NCI-H526 treated with DMSO at 0.1 percent for 48 hours (cell line): ENCODE measurements around the gene STRN3.
"Not testable (repeated sequence)": the region's sequence is repeated elsewhere in the genome, so short reads cannot be mapped to it uniquely, and the experiment has no call there.

ENCODE experiments used
- DNase-seq: peaks from one replicate; lab custom pipeline; 2025; lab: John Stamatoyannopoulos, UW

STRN3 gene

DNA sequence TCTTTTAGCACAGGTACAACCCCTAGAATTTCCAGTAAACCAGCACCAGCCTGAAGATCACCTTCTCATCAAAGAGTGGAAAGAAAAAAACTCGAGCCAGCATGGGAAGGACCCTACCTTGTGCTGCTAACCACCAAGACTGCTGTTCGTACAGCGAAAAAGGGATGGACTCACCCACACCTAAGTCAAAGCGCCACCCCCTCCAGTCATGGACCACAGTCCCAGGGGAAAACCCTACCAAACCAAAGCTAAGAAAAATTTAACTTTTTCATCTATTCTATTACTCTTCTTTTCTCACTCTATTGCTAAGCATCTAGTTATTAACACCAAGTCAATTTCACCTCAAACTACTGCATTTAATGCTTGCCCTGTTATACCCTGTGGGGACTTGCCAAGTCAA, 56.4 kb downstream of the STRN3 start:
- DNase-seq: not testable (repeated sequence)

GRCh38 chr14:30967364-30968098, 58.6 kb downstream of the STRN3 start:
- DNase-seq: not testable (repeated sequence)

- no peak for DNase-seq
Measured at GRCh38 chr14:30966415-30967363, 59.5 kb downstream of the STRN3 start.

DNA sequence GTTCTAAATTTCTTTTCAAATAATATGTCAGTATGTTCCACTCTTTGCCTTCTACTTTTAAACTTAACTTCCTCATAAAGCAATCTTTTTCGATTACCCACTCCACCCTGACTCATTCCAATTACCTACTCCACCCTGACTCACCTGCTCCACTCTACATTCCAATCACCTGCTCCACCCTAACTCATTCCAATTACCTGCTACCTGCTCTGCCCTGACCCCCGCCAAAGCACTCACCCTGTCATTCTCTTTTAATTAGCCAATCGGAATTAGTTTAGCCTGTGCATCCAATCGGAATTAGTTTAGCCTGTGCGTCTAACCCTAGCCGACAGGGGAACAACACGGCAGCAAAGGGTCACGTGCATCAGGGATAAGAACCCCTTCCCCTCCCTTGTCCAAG, 60.3 kb downstream of the STRN3 start:
- not testable (repeated sequence) for DNase-seq

DNA sequence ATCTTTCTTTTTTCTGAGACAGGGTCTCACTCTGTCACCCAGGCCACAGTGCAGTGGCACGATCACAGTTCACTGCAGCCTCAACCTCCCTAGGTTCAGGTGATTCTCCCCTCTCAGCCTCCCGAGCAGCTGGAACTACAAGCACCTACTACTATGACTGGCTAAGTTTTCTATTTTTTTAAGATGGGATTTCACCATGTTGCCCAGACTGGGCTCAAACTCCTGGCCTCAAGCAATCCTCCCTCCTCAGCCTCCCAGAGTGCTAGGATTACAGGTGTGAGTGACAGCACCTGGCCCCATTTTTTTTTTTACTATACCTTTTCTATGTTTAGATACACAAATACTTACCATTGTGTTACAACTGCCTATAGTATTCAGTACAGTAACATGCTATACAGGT, 63.6 kb downstream of the STRN3 start:
- DNase-seq: not testable (repeated sequence)

GRCh38 chr14:30961330-30961729, 64.8 kb downstream of the STRN3 start:
- no peak for DNase-seq

DNA sequence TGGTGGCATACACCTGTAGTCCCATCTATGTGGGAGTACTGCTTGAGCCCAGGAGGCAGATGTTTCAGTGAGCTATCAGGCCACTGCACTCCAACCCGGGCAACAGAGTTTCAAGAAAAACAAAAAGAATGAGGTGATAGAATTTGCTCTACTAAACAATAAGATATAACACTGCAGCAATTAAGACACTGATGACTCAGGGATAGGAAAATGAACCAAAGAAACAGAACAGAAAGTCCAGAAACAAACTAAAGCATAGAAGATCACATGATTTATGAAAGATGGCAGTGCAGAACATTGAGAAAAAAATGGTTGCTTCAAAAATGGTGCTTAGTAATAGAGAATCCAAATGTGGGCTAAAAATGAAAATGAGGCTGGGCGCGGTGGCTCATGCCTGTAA, 66.0 kb downstream of the STRN3 start:
- no peak for DNase-seq

- no peak for DNase-seq
Measured at GRCh38 chr14:30958555-30959407, 67.4 kb downstream of the STRN3 start.

- DNase-seq: no peak
Measured at GRCh38 chr14:30957813-30958370, 68.3 kb downstream of the STRN3 start.

- DNase-seq: no peak
Measured at GRCh38 chr14:30949651-30950050, 76.5 kb downstream of the STRN3 start.

DNA sequence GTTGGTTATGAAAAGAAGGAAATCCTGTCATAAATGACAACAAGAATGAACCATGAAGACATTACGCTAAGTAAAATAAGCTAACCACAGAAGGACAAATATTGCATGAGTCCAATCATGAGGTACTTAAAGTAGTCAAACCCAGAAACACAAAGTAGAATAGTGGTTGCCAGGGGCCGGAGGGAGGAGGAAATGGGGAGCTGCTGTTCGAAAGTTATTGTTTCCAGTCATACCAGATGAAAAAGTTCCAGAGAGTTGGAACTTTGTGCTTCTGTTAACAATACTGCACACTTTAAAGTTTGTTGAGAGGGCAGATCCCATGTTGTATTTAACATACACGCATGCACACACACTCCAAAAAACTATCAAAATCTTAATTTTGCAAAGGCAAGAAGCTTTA, 82.5 kb downstream of the STRN3 start:
- no peak for DNase-seq

DNA sequence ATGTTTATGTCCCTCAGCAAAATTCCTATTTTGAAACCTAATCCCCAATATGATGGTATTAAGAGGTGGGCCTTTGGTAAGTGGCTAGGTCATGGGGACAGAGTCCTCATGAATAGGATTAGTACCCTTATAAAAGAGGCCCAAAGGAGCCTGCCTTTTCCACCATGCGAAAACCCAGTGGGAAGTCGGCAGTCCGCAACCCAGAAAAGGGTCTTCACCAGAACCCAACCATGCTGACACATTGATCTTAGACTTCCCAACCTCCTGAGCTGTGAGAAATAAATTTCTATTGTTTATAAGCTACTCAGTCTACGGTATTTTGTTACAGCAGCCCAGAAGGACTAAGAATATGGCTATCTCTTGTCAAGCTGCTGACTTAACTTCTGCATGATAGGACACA, 85.3 kb downstream of the STRN3 start:
- DNase-seq: no peak

DNA sequence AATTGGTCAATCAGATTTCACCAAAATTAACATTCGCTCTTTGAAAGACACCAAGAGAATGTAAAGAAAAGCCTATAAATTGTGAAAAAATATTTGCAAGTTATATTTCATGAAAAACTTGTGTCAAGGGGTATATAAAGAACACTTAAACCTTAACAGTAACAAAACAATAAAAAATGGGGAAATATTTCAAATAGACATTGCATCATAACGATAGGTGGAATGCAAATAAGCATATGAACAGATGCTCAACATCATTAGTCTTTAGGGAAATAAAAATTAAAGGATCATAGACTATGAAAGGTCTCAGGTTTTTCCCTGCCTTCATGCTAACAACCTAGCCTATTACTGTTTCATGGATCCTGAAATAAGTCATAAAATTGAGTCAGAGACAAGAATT, 87.6 kb downstream of the STRN3 start:
- no peak for DNase-seq

DNA sequence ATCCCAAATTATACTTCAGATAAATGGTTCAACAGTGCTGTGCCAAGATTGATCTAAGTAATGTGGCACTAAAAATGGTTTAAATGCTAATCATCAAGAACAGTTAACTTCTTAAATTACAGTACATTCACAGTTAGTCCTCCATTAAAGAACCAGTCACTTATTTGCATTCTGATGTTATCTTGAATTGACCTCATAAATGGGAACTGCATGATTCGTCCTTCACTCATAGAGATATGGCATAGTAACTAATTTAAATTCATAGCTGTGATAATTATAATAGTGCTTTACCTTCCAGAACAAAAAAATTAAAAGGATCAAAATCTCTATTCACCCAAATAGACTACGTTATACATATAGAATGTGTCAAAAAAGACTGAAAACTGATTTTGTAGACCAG, 90.7 kb downstream of the STRN3 start:
- DNase-seq: no peak

- not testable (repeated sequence) for DNase-seq
Measured at GRCh38 chr14:30933937-30934336, 92.2 kb downstream of the STRN3 start.

DNA sequence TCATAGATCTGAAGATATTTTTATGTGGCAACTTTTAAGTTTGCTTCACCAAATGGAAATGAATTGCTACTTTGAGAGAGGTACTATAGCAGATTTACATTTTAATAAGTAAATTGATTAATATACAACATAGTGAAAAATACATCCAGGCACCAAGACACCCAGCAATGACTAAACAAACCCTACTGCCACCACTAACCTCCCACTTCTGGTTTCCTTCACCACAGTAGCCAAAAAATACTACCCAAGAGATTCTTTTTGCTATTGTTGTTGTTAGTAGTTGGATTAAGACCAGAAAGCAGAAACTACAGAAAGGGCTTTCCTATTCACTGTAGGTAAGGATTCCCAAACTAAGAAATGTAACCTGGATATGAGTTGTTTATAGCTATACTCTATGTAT, 97.7 kb downstream of the STRN3 start:
- DNase-seq: no peak

DNA sequence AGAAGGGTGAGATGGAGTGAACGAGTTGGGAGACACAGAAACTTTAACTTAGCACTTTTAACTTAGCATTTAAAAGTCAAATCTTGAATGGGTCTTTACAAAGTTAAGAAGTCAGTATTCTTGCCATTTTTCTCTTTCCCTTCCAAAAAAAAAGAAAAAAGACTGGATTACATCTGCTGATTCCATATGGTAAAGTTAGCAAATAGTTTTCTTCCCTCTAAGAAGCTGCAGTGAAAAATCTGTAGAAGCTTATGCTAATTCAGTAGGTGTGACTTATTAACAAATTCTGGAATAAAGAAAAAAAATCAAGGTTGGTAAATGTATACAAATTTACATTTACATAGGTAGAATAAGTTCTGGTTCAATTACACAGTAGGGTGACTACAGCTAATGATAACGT, 100.9 kb downstream of the STRN3 start:
- DNase-seq: no peak

- DNase-seq: no peak
Measured at GRCh38 chr14:30921788-30922187, 104.4 kb downstream of the STRN3 start.

DNA sequence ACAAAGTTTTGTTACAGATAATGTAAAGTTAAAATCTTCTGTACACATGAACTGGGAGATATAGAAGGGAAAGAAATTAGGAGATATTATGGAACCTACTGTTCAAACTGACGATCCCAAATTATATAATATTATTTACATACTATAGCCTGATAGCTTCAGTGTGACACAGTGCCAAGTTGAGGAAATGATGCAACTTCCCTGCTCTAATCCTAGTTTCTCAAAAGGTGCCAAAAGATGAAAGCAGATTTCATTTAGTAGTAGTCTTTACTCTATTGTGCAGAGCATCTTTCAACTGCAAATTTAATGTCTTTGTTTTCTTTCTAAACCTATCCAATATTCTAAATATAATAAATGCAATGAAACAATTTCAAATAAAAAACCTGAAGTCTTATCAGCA, 104.9 kb downstream of the STRN3 start:
- no peak for DNase-seq

DNA sequence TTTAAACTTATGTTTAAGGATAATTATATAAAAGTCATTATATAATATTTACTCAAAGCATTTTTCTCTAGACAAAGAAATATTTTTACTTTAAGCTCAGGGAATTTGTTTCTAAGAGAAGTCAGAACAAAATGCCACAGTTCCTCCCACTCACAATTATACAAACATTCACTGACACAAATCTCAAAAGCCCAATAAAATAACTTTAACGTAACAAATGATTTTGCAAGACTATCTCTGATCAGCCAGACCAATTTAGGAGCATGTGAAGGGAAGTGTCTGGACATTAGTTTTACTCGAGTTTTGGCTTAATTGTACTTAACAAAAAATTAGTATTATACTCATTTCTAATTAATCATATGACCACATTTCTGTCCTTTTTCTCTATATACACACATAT, 110.6 kb downstream of the STRN3 start:
- no peak for DNase-seq

GRCh38 chr14:30914812-30915211, 111.4 kb downstream of the STRN3 start:
- DNase-seq: no peak

DNA sequence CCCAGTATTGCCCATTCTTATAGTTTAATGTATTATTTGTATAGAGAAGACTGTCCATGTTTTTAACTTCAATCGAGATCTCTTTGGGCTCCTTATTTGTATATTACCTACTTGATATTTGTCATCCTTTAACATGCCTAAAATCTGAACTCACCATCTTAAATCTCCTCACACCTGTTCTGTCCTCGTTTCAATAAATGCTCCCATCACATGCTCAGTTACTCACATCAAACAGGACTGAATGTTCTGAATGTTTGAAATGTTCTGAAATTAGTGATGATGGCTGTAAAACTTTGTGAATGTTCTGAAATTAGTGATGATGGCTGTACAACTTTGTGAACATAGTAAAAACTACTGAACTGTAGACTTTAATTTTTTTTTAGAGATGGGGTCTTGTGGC, 117.4 kb downstream of the STRN3 start:
- no peak for DNase-seq
